HG02885 (cell line): ENCODE data around the gene CHST11.

Experiments
- ATAC-seq: cut with Tn5 transposase; IDR thresholded peaks from one replicate; pipeline ENCODE4 v1.9.1; 2021; ENCODE audit warnings: mild to moderate bottlenecking; ENCODE audit not compliant: unreplicated experiment, poor library complexity

CHST11 gene

GRCh38 chr12:104657726-104658484 is 201.2 kb downstream of the CHST11 start:
- ATAC-seq, result no peak

GRCh38 chr12:104659058-104659457 is 202.3 kb downstream of the CHST11 start:
- ATAC-seq, result no peak

GRCh38 chr12:104662203-104662602 is 205.5 kb downstream of the CHST11 start:
- no peak for ATAC-seq

GRCh38 chr12:104662908-104663307 is 206.2 kb downstream of the CHST11 start:
- ATAC-seq, result no peak

GRCh38 chr12:104664351-104664750 is 207.6 kb downstream of the CHST11 start:
- ATAC-seq, result no peak

GRCh38 chr12:104665296-104665695 is 208.5 kb downstream of the CHST11 start:
- ATAC-seq, result no peak

- no peak for ATAC-seq
Observed at GRCh38 chr12:104667139-104667538, 210.4 kb downstream of the CHST11 start.

- ATAC-seq, result no peak
Observed at GRCh38 chr12:104668274-104668718, 211.5 kb downstream of the CHST11 start.

GRCh38 chr12:104669089-104669721 is 212.5 kb downstream of the CHST11 start:
- no peak for ATAC-seq

- ATAC-seq, result peak; percentile 56
Observed at GRCh38 chr12:104669851-104670337, 213.1 kb downstream of the CHST11 start.

- no peak for ATAC-seq
Observed at GRCh38 chr12:104670439-104671408, 214.0 kb downstream of the CHST11 start.

GRCh38 chr12:104671409-104672095 is 214.8 kb downstream of the CHST11 start:
- ATAC-seq, result peak; percentile 74

- no peak for ATAC-seq
Observed at GRCh38 chr12:104672096-104672445, 215.3 kb downstream of the CHST11 start.

GRCh38 chr12:104672501-104673265 is 215.9 kb downstream of the CHST11 start:
- no peak for ATAC-seq

GRCh38 chr12:104673294-104673693 is 216.5 kb downstream of the CHST11 start:
- ATAC-seq, result no peak

GRCh38 chr12:104673696-104674482 is 217.1 kb downstream of the CHST11 start:
- no peak for ATAC-seq

- ATAC-seq, result no peak
Observed at GRCh38 chr12:104676636-104677035, 219.9 kb downstream of the CHST11 start.

- ATAC-seq, result no peak
Observed at GRCh38 chr12:104677441-104678089, 220.8 kb downstream of the CHST11 start.
